22Rv1 (cell line): ENCODE results near the gene YTHDF2.

ENCODE experiments used
- ZFX ChIP-seq: fragments of 450-650 bp; IDR thresholded peaks from 2 replicates; pipeline ENCODE4 v1.6.1; 2017; ENCODE audit warnings: antibody characterized with exemption, borderline replicate concordance
- TF ChIP-seq, protein P1 (sequence below): fragments of 450-650 bp; IDR thresholded peaks from 2 replicates; pipeline ENCODE4 v1.5.1; 2017; ENCODE audit warnings: mild to moderate bottlenecking

DNA sequence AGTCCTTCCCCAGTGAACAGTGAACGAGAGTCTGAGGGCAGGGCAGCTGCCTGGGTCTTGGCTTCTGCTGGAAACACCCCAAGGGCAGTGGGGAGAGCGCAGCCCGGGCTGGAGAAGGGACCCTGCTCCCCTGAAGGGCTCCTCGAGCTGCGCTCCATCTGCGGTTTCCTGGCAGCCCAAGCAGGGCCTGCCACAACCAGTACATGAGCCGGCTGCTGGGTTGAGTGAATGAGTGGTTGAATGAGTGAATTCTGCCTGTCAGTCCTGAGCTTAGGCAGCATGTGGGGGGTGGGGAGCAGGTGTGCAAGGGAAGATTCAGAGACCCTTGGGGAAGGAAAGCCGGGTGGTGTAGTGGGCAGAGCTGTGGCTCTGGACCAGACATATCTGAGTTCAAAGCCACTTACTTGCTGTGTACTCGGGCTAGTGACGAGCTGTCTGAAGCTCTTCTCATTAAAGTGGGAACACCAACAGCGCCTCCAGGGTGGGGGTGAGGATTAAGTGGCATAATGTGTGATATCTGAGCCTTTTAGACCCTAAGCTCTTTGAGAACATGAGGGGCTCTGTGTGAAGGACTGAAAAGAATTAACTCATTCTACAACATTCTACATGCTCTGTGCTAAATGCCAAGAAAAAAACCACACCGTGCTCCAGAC lies 78.9 kb downstream of the YTHDF2 start:
- TF ChIP-seq, protein P1, sequence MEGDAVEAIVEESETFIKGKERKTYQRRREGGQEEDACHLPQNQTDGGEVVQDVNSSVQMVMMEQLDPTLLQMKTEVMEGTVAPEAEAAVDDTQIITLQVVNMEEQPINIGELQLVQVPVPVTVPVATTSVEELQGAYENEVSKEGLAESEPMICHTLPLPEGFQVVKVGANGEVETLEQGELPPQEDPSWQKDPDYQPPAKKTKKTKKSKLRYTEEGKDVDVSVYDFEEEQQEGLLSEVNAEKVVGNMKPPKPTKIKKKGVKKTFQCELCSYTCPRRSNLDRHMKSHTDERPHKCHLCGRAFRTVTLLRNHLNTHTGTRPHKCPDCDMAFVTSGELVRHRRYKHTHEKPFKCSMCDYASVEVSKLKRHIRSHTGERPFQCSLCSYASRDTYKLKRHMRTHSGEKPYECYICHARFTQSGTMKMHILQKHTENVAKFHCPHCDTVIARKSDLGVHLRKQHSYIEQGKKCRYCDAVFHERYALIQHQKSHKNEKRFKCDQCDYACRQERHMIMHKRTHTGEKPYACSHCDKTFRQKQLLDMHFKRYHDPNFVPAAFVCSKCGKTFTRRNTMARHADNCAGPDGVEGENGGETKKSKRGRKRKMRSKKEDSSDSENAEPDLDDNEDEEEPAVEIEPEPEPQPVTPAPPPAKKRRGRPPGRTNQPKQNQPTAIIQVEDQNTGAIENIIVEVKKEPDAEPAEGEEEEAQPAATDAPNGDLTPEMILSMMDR: no peak
- no peak for TF ChIP-seq ZFX
